CD4-positive, alpha-beta T cell (primary cell): ENCODE data around the gene SLC26A9. TPM values are rescaled to one million over a fixed set of nuclear protein-coding genes. Genes with fewer than 3 reads are reported as not detected.

Experiments used
- ATAC-seq: fragments of 200-7000 bp; cut with Tn5 transposase; one replicate; pipeline ENCODE4 v1.10.0; 2022; ENCODE audit warnings: mild to moderate bottlenecking; ENCODE audit not compliant: poor library complexity
- CTCF ChIA-PET: fragments of 350-600 bp; sonication (Branson Sonifier 250); formaldehyde crosslinking; loops from one replicate; lab custom pipeline; 2021; ENCODE audit warnings: antibody characterized with exemption, inconsistent platforms; lab: Charles Lee
- POLR2A ChIA-PET: fragments of 350-600 bp; sonication (Branson Sonifier 250); formaldehyde crosslinking; loops from one replicate; lab custom pipeline; 2021; ENCODE audit warnings: antibody characterized with exemption, inconsistent platforms; lab: Charles Lee
- DNase-seq, 14 experiments: peaks; one replicate each; pipeline ENCODE4 v3.0.0-alpha.2; 2013 to 2020; ENCODE audit warnings: mixed read lengths in 2 of 14
- H3K27ac ChIP-seq, 2 donors: one replicate each; pipeline versions ENCODE4 v1.5.1 to v1.7.0; 2013; ENCODE audit warnings: low read length in 2 of 2, low read depth in 1 of 2, mild to moderate bottlenecking in 1 of 2
- H3K27me3 ChIP-seq, 2 experiments: 1 replicate in 1 of 2; 2 replicates in 1 of 2; pipeline versions ENCODE4 v1.6.1 to v1.7.0; 2013; ENCODE audit warnings: low read length in 2 of 2, control low read depth in 1 of 2, mild to moderate bottlenecking in 1 of 2, moderate library complexity in 1 of 2; ENCODE audit not compliant: insufficient read depth in 2 of 2, control insufficient read depth in 1 of 2
- H3K36me3 ChIP-seq: one replicate; pipeline ENCODE4 v1.6.1; 2013; ENCODE audit warnings: low read length, control low read depth; ENCODE audit not compliant: insufficient read depth
- H3K4me1 ChIP-seq: one replicate; pipeline ENCODE4 v1.6.1; 2013; ENCODE audit warnings: low read length, control low read depth; ENCODE audit not compliant: insufficient read depth
- H3K4me3 ChIP-seq: one replicate; pipeline ENCODE4 v1.5.1; 2013; ENCODE audit warnings: mild to moderate bottlenecking, low read length, moderate library complexity
- H3K9me3 ChIP-seq, 2 experiments: 1 replicate in 1 of 2; 2 replicates in 1 of 2; pipeline versions ENCODE4 v1.6.1 to v1.7.0; 2013; ENCODE audit warnings: low read length in 2 of 2, mild to moderate bottlenecking in 2 of 2, control low read depth in 1 of 2, moderate library complexity in 1 of 2; ENCODE audit not compliant: control insufficient read depth in 1 of 2, insufficient read depth in 1 of 2
- H3K27ac Mint-ChIP-seq: one replicate; pipeline ENCODE4 v1.8.0; 2020; ENCODE audit warnings: mixed read lengths
- H3K27me3 Mint-ChIP-seq: one replicate; pipeline ENCODE4 v1.8.0; 2021; ENCODE audit warnings: mixed read lengths
- H3K36me3 Mint-ChIP-seq: one replicate; pipeline ENCODE4 v1.8.0; 2021; ENCODE audit warnings: low read depth, mixed read lengths
- H3K4me1 Mint-ChIP-seq: one replicate; pipeline ENCODE4 v1.8.0; 2021; ENCODE audit warnings: low read depth, mixed read lengths
- H3K4me3 Mint-ChIP-seq: one replicate; pipeline ENCODE4 v1.8.0; 2020; ENCODE audit warnings: mild to moderate bottlenecking, mixed read lengths
- H3K9me3 Mint-ChIP-seq: one replicate; pipeline ENCODE4 v1.8.0; 2020; ENCODE audit warnings: mixed read lengths
- CTCF ChIP-seq: fragments of 200-600 bp; IDR thresholded peaks from one replicate; pipeline ENCODE4 v1.8.0; 2022; ENCODE audit warnings: antibody characterized with exemption, mild to moderate bottlenecking
- intact Hi-C, 2 experiments: fragments of 100-400 bp; cut with DNase I in 1 of 2; cut with micrococcal nuclease in 1 of 2; formaldehyde crosslinking; loops; one replicate each; pipeline versions ENCODE4 v1.15.1 to v1.9.0; 2023 to 2025; cut with DNase I, micrococcal nuclease
- total RNA-seq, 174 experiments: library from RNA in 2 of 174; stranded (reverse) in 2 of 174; gene quantifications; one replicate each; pipeline ENCODE4 v1.2.3 and lab custom pipeline; 2021 to 2026

SLC26A9 gene
- total RNA-seq, 2 experiments from 2014 or later: not detected

- no peaks in the 10 kb centered on the region for H3K27me3 Mint-ChIP-seq
- DNase-seq (no peak), ATAC-seq (no peak)
- no peaks in the 10 kb centered on the region for H3K4me1 Mint-ChIP-seq
- H3K36me3 Mint-ChIP-seq: no peaks in the 10 kb centered on the region
- TF ChIP-seq CTCF: no peak
- no peak overlapping the region for H3K27ac Mint-ChIP-seq
- H3K27ac ChIP-seq: no peak overlapping the region
- H3K9me3 ChIP-seq: no peaks in the 10 kb centered on the region
- no peak overlapping the region for H3K4me3 Mint-ChIP-seq
- no peaks in the 10 kb centered on the region for H3K4me1 ChIP-seq
- peaks cover 0 to 4% of the 10 kb centered on the region in 2 experiments for H3K27me3 ChIP-seq
- no peaks in the 10 kb centered on the region for H3K36me3 ChIP-seq
- POLR2A ChIA-PET: no interaction called here
- intact Hi-C loops: no loop called here
- CTCF ChIA-PET: no interaction called here
- H3K9me3 Mint-ChIP-seq: no peaks in the 10 kb centered on the region
- no peak overlapping the region for H3K4me3 ChIP-seq
Observed at GRCh38 chr1:205926213-205926612, 17.0 kb downstream of the SLC26A9 start.

GRCh38 chr1:205925736-205926135 lies 17.5 kb downstream of the SLC26A9 start:
- no peak overlapping the region for H3K27ac Mint-ChIP-seq
- intact Hi-C loops: no loop called here
- no peaks in the 10 kb centered on the region for H3K9me3 Mint-ChIP-seq
- Histone ChIP-seq H3K27me3 (peaks cover 0 to 4% of the 10 kb centered on the region in 2 experiments), H3K9me3 (no peaks in the 10 kb centered on the region), H3K4me1 (no peaks in the 10 kb centered on the region), H3K36me3 (no peaks in the 10 kb centered on the region), H3K4me3 (no peak overlapping the region), H3K27ac (no peak overlapping the region)
- DNase-seq: no peak
- no peaks in the 10 kb centered on the region for H3K27me3 Mint-ChIP-seq
- POLR2A ChIA-PET: no interaction called here
- TF ChIP-seq CTCF: no peak
- no peak for ATAC-seq
- CTCF ChIA-PET: no interaction called here
- no peaks in the 10 kb centered on the region for H3K4me1 Mint-ChIP-seq
- no peaks in the 10 kb centered on the region for H3K36me3 Mint-ChIP-seq
- no peak overlapping the region for H3K4me3 Mint-ChIP-seq

GRCh38 chr1:205924460-205924790 lies 18.8 kb downstream of the SLC26A9 start:
- H3K9me3 Mint-ChIP-seq: no peaks in the 10 kb centered on the region
- POLR2A ChIA-PET: no interaction called here
- no peaks in the 10 kb centered on the region for H3K36me3 Mint-ChIP-seq
- Histone ChIP-seq H3K27ac (no peak overlapping the region), H3K36me3 (no peaks in the 10 kb centered on the region), H3K4me1 (no peaks in the 10 kb centered on the region), H3K27me3 (peaks cover 0 to 4% of the 10 kb centered on the region in 2 experiments), H3K4me3 (no peak overlapping the region), H3K9me3 (no peaks in the 10 kb centered on the region)
- CTCF ChIA-PET: interaction anchor here (1.1 kb wide), 1 partner anchor 53 kb away, joined by 3 read pairs; no protein-coding TSS in a partner anchor
- intact Hi-C loops: no loop called here
- DNase-seq (no peak), ATAC-seq (no peak)
- TF ChIP-seq CTCF: no peak
- no peaks in the 10 kb centered on the region for H3K27me3 Mint-ChIP-seq
- no peak overlapping the region for H3K4me3 Mint-ChIP-seq
- no peak overlapping the region for H3K27ac Mint-ChIP-seq
- H3K4me1 Mint-ChIP-seq: no peaks in the 10 kb centered on the region
